ENCODE data around the gene ATP11A. TPM values are rescaled to one million over a fixed set of nuclear protein-coding genes. Genes with fewer than 3 reads are reported as not detected.
A peak's percentile ranks its signal among the peaks of the same experiment; 100 is the strongest.

Gene ATP11A
- total RNA-seq, 5 donors from 2014 or later (not counting 1 experiment from before 2014, with no cell fraction given), result 35.7 to 57.1 (median 48.5) TPM

- POLR2A ChIA-PET, result no interaction called here
- ATAC-seq (replicated peaks in 1 of 4) (no peak), DNase-seq (no peak)
- Mint-ChIP-seq H3K27ac (no peak overlapping the region), H3K27me3 (no peaks in the 10 kb centered on the region), H3K9me3 (no peaks in the 10 kb centered on the region), H3K36me3 (peaks cover 3% of the 10 kb centered on the region), H3K4me1 (peaks cover 29 to 39% (median 34%) of the 10 kb centered on the region in 3 donors), H3K4me3 (no peak overlapping the region)
- H3K9me3 ChIP-seq, result no peaks in the 10 kb centered on the region
- no peaks in the 10 kb centered on the region for H3K36me3 ChIP-seq (ENCODE audit: control insufficient read depth in 2 of 2, extremely low read depth in 1 of 2, insufficient read depth in 1 of 2, low read length in 1 of 2)
- CTCF ChIA-PET, result no interaction called here
- 95% methylated on average over 6 of the region's 10 CpGs for WGBS (ENCODE audit: insufficient coverage)
- H3K4me3 ChIP-seq (ENCODE audit: control insufficient read depth in 1 of 2, extremely low read depth in 1 of 2, low read length in 1 of 2), result no peak overlapping the region
- H3K27ac ChIP-seq (ENCODE audit: low read length), result no peak overlapping the region
- H3K4me1 ChIP-seq (ENCODE audit: control insufficient read depth in 1 of 2, extremely low read depth in 1 of 2, insufficient read depth in 2 of 2, low read length in 2 of 2), result peaks cover 9 to 12% of the 10 kb centered on the region in 2 experiments
- no peaks in the 10 kb centered on the region for H3K27me3 ChIP-seq (replicated peaks in 1 of 2; ENCODE audit: control insufficient read depth in 2 of 2, extremely low read depth in 1 of 2, insufficient read depth in 2 of 2, low read length in 1 of 2)
These were observed 67.9 kb downstream of the ATP11A start for GRCh38 chr13:112757759-112758086.

GRCh38 chr13:112759053-112759452, 69.2 kb downstream of the ATP11A start:
- ATAC-seq (replicated peaks in 1 of 4) (peak in 1 of 4 experiments; percentile 73), DNase-seq (peak in 2 of 35 experiments; percentile 18 to 28)
- H3K9me3 Mint-ChIP-seq, result no peaks in the 10 kb centered on the region
- H3K27me3 Mint-ChIP-seq, result no peaks in the 10 kb centered on the region
- H3K4me1 ChIP-seq (ENCODE audit: control insufficient read depth in 1 of 2, extremely low read depth in 1 of 2, insufficient read depth in 2 of 2, low read length in 2 of 2), result peaks cover 2% of the 10 kb centered on the region in 2 experiments
- no peaks in the 10 kb centered on the region for H3K36me3 ChIP-seq (ENCODE audit: control insufficient read depth in 2 of 2, extremely low read depth in 1 of 2, insufficient read depth in 1 of 2, low read length in 1 of 2)
- H3K4me3 Mint-ChIP-seq, result peak overlapping the region in 1 of 3 donors; percentile 6
- H3K4me1 Mint-ChIP-seq, result peaks cover 21 to 30% (median 23%) of the 10 kb centered on the region in 3 donors
- CTCF ChIA-PET, result no interaction called here
- no peaks in the 10 kb centered on the region for H3K9me3 ChIP-seq
- H3K36me3 Mint-ChIP-seq, result peaks cover 3% of the 10 kb centered on the region
- no peaks in the 10 kb centered on the region for H3K27me3 ChIP-seq (replicated peaks in 1 of 2; ENCODE audit: control insufficient read depth in 2 of 2, extremely low read depth in 1 of 2, insufficient read depth in 2 of 2, low read length in 1 of 2)
- H3K27ac Mint-ChIP-seq, result peak overlapping the region in 1 of 2 donors; percentile 66
- POLR2A ChIA-PET, result no interaction called here
- WGBS (ENCODE audit: insufficient coverage), result 75% methylated on average over 8 of the region's 9 CpGs
- H3K4me3 ChIP-seq (ENCODE audit: control insufficient read depth in 1 of 2, extremely low read depth in 1 of 2, low read length in 1 of 2), result no peak overlapping the region
- H3K27ac ChIP-seq (ENCODE audit: low read length), result no peak overlapping the region

GRCh38 chr13:112759827-112760226, 70.0 kb downstream of the ATP11A start:
- Histone ChIP-seq H3K27me3 (replicated peaks in 1 of 2; ENCODE audit: control insufficient read depth in 2 of 2, extremely low read depth in 1 of 2, insufficient read depth in 2 of 2, low read length in 1 of 2) (no peaks in the 10 kb centered on the region), H3K4me3 (ENCODE audit: control insufficient read depth in 1 of 2, extremely low read depth in 1 of 2, low read length in 1 of 2) (no peak overlapping the region), H3K27ac (ENCODE audit: low read length) (no peak overlapping the region), H3K4me1 (ENCODE audit: control insufficient read depth in 1 of 2, extremely low read depth in 1 of 2, insufficient read depth in 2 of 2, low read length in 2 of 2) (no peaks in the 10 kb centered on the region), H3K36me3 (ENCODE audit: control insufficient read depth in 2 of 2, extremely low read depth in 1 of 2, insufficient read depth in 1 of 2, low read length in 1 of 2) (no peaks in the 10 kb centered on the region), H3K9me3 (no peaks in the 10 kb centered on the region)
- no CpG with 5 or more reads among the region's 11 CpGs for WGBS (ENCODE audit: insufficient coverage)
- H3K27me3 Mint-ChIP-seq, result no peaks in the 10 kb centered on the region
- POLR2A ChIA-PET, result interaction anchor here in 1 of 2 donors (0.7 kb wide), 1 partner anchor 87 kb away, joined by 4 read pairs; no protein-coding TSS in a partner anchor
- H3K27ac Mint-ChIP-seq, result no peak overlapping the region
- CTCF ChIA-PET, result no interaction called here
- no peaks in the 10 kb centered on the region for H3K9me3 Mint-ChIP-seq
- no peak for ATAC-seq (replicated peaks in 1 of 4)
- DNase-seq, result no peak
- peaks cover 3% of the 10 kb centered on the region for H3K36me3 Mint-ChIP-seq
- H3K4me3 Mint-ChIP-seq, result no peak overlapping the region
- peaks cover 21 to 27% (median 23%) of the 10 kb centered on the region in 3 donors for H3K4me1 Mint-ChIP-seq

GRCh38 chr13:112760435-112760834, 70.6 kb downstream of the ATP11A start:
- ChIA-PET POLR2A (interaction anchor here in 1 of 2 donors (0.7 kb wide), 1 partner anchor 87 kb away, joined by 4 read pairs; no protein-coding TSS in a partner anchor), CTCF (no interaction called here)
- Histone ChIP-seq H3K4me1 (ENCODE audit: control insufficient read depth in 1 of 2, extremely low read depth in 1 of 2, insufficient read depth in 2 of 2, low read length in 2 of 2) (no peaks in the 10 kb centered on the region), H3K27me3 (replicated peaks in 1 of 2; ENCODE audit: control insufficient read depth in 2 of 2, extremely low read depth in 1 of 2, insufficient read depth in 2 of 2, low read length in 1 of 2) (no peaks in the 10 kb centered on the region), H3K4me3 (ENCODE audit: control insufficient read depth in 1 of 2, extremely low read depth in 1 of 2, low read length in 1 of 2) (no peak overlapping the region), H3K36me3 (ENCODE audit: control insufficient read depth in 2 of 2, extremely low read depth in 1 of 2, insufficient read depth in 1 of 2, low read length in 1 of 2) (no peaks in the 10 kb centered on the region), H3K27ac (ENCODE audit: low read length) (no peak overlapping the region), H3K9me3 (no peaks in the 10 kb centered on the region)
- Mint-ChIP-seq H3K4me3 (no peak overlapping the region), H3K4me1 (peaks cover 21 to 29% (median 22%) of the 10 kb centered on the region in 3 donors), H3K27ac (no peak overlapping the region), H3K36me3 (peaks cover 3% of the 10 kb centered on the region), H3K9me3 (no peaks in the 10 kb centered on the region), H3K27me3 (no peaks in the 10 kb centered on the region)
- DNase-seq (no peak), ATAC-seq (replicated peaks in 1 of 4) (no peak)
- no CpG with 5 or more reads among the region's 3 CpGs for WGBS (ENCODE audit: insufficient coverage)

- WGBS (ENCODE audit: insufficient coverage), result 88% methylated on average over 9 of the region's 15 CpGs
- no peak for ATAC-seq (replicated peaks in 1 of 4)
- H3K4me3 Mint-ChIP-seq, result no peak overlapping the region
These were observed 71.1 kb downstream of the ATP11A start for GRCh38 chr13:112760931-112761330.

GRCh38 chr13:112761701-112762689, 72.2 kb downstream of the ATP11A start:
- no peaks in the 10 kb centered on the region for H3K27me3 ChIP-seq (replicated peaks in 1 of 2; ENCODE audit: control insufficient read depth in 2 of 2, extremely low read depth in 1 of 2, insufficient read depth in 2 of 2, low read length in 1 of 2)
- Mint-ChIP-seq H3K36me3 (peaks cover 8% of the 10 kb centered on the region), H3K4me3 (no peak overlapping the region), H3K9me3 (no peaks in the 10 kb centered on the region), H3K27me3 (no peaks in the 10 kb centered on the region), H3K27ac (peak overlapping the region in 1 of 2 donors; percentile 44), H3K4me1 (peaks cover 27 to 38% (median 32%) of the 10 kb centered on the region in 3 donors)
- no peaks in the 10 kb centered on the region for H3K36me3 ChIP-seq (ENCODE audit: control insufficient read depth in 2 of 2, extremely low read depth in 1 of 2, insufficient read depth in 1 of 2, low read length in 1 of 2)
- 92% methylated on average over 9 of the region's 21 CpGs for WGBS (ENCODE audit: insufficient coverage)
- no peak overlapping the region for H3K27ac ChIP-seq (ENCODE audit: low read length)
- no peak for DNase-seq
- no peak for ATAC-seq (replicated peaks in 1 of 4)
- POLR2A ChIA-PET, result no interaction called here
- CTCF ChIA-PET, result interaction anchor here in 1 of 2 donors (0.9 kb wide), 1 partner anchor 122 kb away, joined by 3 read pairs; no protein-coding TSS in a partner anchor
- peaks cover 0 to 3% of the 10 kb centered on the region in 2 experiments for H3K4me1 ChIP-seq (ENCODE audit: control insufficient read depth in 1 of 2, extremely low read depth in 1 of 2, insufficient read depth in 2 of 2, low read length in 2 of 2)
- H3K4me3 ChIP-seq (ENCODE audit: control insufficient read depth in 1 of 2, extremely low read depth in 1 of 2, low read length in 1 of 2), result no peak overlapping the region
- no peaks in the 10 kb centered on the region for H3K9me3 ChIP-seq

More at GRCh38 chr13:112760931-112761330, 71.1 kb downstream of the ATP11A start:
- H3K4me3 ChIP-seq (ENCODE audit: control insufficient read depth in 1 of 2, extremely low read depth in 1 of 2, low read length in 1 of 2), result no peak overlapping the region
- H3K27me3 ChIP-seq (replicated peaks in 1 of 2; ENCODE audit: control insufficient read depth in 2 of 2, extremely low read depth in 1 of 2, insufficient read depth in 2 of 2, low read length in 1 of 2), result no peaks in the 10 kb centered on the region
- ChIA-PET CTCF (no interaction called here), POLR2A (no interaction called here)
- Mint-ChIP-seq H3K27ac (no peak overlapping the region), H3K4me1 (peaks cover 21 to 34% (median 27%) of the 10 kb centered on the region in 3 donors), H3K27me3 (no peaks in the 10 kb centered on the region), H3K36me3 (peaks cover 6% of the 10 kb centered on the region), H3K9me3 (no peaks in the 10 kb centered on the region)
- no peaks in the 10 kb centered on the region for H3K36me3 ChIP-seq (ENCODE audit: control insufficient read depth in 2 of 2, extremely low read depth in 1 of 2, insufficient read depth in 1 of 2, low read length in 1 of 2)
- DNase-seq, result no peak
- H3K9me3 ChIP-seq, result no peaks in the 10 kb centered on the region
- no peak overlapping the region for H3K27ac ChIP-seq (ENCODE audit: low read length)
- H3K4me1 ChIP-seq (ENCODE audit: control insufficient read depth in 1 of 2, extremely low read depth in 1 of 2, insufficient read depth in 2 of 2, low read length in 2 of 2), result no peaks in the 10 kb centered on the region

Data from T-cell (primary cell).